GM19043 (cell line): ENCODE data around the gene LRRC18.
A peak's percentile ranks its signal among the peaks of the same experiment; 100 is the strongest.

Experiments
- ATAC-seq: cut with Tn5 transposase; IDR thresholded peaks from one replicate; pipeline ENCODE4 v1.9.1; 2021; ENCODE audit warnings: low read depth; ENCODE audit not compliant: unreplicated experiment

Gene LRRC18

DNA sequence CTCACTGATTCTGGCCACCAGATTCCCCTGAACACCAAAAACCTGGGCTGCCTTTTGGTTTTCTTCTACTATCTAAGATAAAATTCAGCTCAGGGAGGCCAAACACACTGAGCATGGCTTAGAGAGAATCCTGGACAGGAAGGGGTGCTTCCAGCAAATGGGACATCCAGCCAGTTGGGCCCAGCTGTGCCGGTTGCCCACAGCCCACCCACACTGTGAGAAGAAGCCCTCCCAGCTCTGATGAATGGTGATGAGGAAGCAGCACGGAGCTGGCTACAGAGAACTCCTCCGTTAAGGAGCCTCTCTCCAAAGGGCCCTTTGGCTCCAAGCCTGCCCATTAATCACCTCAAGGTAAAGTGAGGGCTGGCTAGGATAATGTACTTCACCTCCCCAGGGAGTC is 15.9 kb downstream of the LRRC18 start:
- no peak for ATAC-seq

DNA sequence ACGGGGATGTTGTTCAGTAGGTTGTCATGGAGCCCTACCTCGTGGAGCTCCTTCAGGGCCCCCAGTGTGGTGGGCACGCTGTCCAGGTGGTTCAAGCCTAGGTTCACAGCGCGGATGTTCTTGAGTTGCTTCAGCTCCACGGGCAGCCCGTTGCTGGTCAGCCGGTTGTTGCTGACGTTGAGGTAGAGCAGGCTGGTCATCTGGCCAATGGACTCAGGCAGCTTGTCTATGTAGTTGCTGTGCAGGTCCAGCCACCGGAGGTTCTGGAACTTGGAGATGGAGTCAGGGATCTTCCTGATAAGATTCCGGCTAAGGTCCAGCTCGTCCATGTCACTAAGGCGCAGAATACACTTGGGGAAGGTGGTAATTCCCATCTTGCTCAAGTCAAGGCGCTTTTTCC is 26.0 kb downstream of the LRRC18 start:
- ATAC-seq, result no peak

DNA sequence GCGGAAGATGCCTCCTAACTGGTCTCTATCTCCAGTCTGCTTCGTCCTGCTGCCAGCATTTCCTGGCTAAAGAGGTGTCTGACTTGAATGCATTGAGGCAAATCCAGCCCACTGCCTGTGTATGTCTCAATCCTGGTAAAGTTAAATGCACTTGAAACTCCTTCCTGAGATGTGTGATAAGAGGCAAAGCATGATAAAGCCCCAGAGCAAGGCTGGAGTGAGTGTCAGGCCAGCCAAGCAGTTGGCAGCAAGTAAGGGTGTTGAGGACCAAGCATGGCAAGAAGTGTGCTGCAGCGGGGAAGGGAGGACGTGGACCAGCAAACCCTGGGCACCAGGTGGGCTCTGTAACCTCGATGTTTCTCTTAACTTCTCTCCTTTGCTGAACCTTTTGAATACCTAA is 29.1 kb downstream of the LRRC18 start:
- ATAC-seq, result no peak

DNA sequence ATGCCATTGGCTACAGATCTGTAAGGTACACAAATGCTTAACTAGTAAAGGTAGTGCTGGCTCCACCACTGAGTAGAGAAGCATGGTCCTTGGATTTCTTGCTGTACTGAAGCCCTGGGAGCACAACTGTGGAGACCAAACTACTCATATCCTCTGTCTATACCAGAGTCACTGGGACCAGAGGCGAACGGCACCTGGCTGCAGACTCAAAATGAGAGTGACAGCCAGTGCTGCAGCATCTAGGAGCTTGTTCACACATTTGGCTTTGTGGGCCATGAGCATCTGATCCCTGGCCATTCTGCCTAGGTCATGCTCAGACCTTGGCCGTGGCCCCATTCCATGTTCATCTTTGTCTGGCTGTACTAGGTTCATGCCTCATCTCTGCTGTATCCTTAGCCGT is 31.9 kb downstream of the LRRC18 start:
- ATAC-seq, result peak; percentile 88

DNA sequence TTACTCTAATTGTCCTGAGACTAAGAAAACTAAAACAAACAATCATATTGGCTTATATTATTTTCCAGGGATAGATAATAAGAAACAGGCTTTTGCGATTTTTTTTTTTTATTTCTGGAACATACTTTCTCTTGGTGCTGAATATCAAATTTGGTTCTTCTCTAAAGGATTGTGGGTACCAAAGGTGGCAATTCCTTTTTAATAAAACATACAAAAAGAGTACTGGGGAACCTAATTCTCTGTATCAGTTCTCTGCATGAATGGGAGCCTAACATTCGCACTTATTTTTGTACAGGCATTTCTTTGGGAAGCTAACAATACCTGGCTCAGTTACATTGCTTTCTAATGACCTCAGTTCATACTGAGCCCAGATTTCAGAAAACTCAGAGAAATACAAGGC is 32.8 kb downstream of the LRRC18 start:
- ATAC-seq, result no peak

DNA sequence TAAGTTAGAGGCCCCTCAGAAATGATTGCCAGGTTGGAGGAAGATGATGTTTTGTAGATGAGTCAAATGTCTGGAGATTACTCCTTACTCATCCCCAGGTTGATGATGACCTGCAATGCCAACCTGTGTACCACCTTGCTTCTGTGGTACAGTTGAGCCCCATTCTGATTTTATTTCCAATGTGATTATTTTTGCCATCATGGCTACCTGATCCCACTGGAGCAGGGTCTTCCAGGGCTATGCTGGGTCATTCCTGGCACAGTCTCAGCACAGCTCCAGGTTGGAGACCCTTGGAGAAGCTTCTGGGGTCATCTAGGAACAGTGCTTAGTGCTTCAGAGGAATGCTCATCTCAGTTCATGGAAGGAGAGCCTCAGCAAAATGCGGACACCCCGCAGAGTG is 34.3 kb downstream of the LRRC18 start:
- no peak for ATAC-seq

DNA sequence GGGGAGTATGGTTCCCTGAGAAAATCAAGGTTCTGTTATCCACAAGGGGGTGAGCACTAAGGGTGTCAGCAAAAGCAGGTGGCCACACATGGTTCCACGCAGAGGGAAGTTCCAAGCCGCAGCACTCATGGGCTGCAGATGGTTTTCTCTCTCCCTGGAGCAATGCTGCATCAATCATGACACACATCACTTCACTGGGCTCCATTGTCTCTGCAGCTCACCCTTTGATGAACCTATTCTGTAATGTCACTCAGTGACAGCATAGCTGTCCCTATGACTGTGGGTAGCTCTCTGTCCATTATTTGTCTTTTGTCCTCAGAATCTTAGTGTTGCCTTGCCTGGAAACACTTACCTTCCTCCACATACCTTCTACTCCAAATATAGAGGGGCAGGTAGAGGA is 34.8 kb downstream of the LRRC18 start:
- ATAC-seq, result no peak

DNA sequence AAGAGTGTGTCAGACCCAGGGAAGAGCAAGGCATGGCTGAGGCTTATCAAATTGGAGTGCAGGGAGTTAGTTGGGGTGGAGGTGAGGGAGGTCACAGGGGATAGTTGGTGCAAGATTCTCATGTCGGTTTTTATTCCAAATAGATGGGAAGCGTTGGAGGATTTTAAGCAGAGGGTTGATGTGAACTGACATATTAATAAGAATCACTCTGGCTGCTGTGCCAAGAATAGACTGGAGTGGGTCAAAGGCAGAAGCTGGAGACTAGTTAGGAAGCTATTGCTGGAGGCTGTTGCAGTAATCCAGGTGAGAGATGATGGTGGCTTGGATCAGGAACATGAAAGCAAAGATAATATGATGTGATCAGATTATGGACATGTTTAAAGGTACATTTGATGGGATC is 36.5 kb downstream of the LRRC18 start:
- ATAC-seq, result no peak

DNA sequence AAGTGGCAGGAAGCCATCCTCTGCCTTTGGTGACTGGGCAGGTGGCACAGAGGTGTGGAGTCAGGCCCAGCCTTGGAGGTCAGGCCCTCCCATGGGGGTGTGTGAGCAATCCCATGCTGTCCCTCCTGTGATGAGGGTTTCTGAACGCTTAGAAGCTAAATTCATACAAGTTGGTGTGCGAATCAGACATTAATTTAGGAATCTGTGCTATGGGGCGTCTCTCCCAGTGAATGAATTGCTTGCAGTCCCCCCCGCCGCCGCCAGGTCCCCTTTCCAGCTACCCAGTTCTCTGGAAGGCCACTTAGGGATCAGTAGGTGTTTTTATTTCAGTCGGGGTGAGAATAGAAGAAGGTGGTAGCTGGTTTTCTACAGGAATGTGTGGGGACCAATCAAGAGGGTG is 37.5 kb downstream of the LRRC18 start:
- ATAC-seq, result no peak

DNA sequence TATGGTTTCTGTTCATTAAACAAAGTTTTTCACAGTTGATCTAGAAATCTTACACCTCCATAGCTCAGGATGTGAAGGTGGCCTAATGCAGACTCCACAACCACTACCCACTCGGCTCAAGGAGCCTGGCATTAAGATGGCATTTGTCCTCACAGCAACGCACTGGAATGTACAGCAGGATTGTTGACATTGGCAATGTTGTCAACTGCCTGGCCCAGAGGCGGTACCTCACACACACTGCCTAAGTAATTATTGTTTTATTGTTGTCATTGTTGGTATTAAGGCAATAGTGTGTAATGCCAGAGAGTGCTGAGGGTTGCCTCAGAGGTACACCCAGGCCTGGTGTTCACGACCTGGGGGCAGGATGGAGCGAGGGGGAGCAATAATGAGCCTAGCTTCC is 38.3 kb downstream of the LRRC18 start:
- no peak for ATAC-seq

DNA sequence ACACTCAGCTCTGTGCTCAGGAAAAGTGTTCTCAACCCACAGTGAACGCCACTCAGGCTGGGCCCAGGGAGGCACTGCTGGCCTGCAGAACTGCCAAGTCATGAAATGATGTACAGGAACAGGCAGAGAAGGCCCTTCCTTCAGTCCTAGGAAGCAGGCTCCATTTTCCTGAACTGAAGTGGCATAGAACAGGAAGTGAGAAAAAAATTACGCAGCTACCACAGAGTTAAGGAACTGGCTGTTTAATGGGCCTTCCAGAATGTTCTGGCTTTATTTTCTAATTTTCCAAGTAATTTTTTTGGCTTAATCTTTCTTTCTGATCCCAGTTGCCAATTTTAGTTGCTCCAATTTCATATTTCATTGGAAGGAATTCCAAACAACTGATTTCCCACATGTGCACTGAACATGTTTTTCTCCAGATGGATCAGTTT is 39.3 kb downstream of the LRRC18 start:
- no peak for ATAC-seq

DNA sequence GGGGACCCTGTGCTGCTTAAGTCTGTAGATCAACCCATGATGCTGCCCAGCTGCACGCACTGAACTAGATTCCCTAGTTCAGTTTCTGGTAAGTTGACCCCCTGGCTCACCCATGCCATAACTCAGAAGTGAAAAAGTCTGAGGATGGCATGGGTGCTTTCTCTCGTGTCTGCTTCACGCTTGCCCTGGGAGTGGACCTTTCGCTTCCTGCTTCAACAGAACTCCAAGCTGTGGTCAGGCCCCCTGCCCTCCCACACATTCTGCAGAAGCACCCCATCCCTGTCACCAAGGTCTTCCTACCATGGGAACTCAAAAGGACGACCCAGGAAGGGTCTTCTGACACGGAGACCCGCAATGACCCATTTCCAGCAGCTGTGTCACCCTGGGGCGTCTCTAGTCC is 39.9 kb downstream of the LRRC18 start:
- no peak for ATAC-seq

DNA sequence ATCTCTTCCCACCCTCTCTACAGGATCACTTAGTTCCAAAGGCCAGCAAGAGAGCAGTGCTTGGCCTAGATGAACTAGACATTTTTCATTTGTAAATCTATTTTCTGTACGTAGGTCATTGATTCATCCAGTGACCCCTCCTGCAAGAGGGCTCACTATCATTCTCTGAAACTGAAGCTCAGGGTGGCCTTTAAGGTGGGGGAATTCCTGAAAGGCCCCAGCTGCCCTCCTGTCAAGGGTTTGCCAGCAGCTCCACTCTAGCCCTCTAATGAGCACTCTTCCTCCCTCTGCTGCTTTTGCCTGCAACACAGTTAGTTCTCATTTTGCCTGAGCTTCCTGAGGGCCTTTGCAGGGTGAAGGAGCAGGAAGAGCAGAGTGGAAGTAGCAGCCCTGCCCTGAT is 41.2 kb downstream of the LRRC18 start:
- no peak for ATAC-seq

DNA sequence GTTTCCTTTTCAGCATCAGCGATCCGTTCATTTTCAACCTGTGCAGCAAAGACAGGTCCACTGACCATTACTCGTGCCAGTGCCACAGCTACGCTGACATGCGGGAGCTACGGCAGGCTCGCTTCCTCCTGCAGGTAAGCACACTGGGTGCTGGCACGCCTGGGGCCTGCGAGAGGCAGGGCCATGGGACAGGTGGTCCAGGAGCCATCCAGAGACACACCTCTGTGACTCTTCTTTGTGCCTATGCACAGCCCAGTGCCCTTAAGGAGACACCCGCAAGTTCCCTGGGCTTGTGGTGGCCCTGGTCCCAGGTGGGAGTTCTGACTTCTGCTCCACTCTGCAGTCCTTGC is 42.2 kb downstream of the LRRC18 start:
- no peak for ATAC-seq

DNA sequence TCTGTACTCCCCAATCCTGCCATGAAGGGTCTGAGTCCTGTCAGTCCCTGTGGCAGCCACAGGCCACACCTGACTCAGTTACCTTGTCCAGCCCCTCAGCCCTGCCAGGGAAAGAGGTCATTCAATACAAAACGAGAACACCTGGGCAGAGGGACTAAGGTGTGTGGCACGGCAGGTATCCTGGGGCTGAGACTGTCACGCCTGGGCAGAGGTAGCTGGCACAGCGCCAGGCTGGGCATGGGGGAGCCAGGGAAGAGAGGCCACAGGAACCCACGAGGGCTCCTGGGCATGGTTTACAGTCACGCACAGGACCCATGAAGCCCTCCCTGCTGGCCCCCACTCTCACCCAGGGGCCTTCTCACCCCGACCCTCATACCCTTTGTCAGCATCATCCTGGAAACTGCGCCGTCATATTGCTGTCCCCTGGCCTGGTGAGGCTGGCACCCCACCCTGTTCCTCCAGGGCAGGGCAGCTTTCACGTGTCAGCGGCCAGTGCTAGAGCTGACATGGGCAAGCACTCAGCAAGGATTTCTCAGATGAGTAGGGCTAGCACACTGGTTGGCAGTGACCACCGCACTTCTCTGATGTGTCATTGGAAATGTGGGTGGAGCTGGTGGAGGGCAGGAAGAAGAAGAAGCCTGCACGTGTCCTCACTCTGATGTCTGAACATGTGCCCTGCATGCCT is 42.7 kb downstream of the LRRC18 start:
- ATAC-seq, result no peak

DNA sequence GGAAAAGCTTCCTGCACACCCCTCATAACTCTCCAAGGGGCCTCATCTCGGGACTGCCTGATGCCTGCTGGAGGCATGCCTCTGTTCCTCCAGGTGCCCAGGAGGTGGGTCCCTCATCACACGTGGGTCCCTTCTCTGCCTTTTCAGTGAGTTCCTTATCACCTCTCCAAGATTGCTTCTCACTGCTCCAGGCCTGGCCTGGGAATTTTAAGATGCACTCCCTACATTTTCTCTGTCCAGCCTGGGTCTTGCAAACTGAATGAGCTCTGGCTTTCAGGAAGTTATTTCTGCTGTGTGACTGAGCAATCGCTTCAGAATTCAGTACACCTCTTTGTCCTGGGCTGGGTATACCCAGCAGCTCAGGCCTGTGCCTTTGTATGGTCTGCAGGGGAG is 43.8 kb downstream of the LRRC18 start:
- ATAC-seq, result no peak

DNA sequence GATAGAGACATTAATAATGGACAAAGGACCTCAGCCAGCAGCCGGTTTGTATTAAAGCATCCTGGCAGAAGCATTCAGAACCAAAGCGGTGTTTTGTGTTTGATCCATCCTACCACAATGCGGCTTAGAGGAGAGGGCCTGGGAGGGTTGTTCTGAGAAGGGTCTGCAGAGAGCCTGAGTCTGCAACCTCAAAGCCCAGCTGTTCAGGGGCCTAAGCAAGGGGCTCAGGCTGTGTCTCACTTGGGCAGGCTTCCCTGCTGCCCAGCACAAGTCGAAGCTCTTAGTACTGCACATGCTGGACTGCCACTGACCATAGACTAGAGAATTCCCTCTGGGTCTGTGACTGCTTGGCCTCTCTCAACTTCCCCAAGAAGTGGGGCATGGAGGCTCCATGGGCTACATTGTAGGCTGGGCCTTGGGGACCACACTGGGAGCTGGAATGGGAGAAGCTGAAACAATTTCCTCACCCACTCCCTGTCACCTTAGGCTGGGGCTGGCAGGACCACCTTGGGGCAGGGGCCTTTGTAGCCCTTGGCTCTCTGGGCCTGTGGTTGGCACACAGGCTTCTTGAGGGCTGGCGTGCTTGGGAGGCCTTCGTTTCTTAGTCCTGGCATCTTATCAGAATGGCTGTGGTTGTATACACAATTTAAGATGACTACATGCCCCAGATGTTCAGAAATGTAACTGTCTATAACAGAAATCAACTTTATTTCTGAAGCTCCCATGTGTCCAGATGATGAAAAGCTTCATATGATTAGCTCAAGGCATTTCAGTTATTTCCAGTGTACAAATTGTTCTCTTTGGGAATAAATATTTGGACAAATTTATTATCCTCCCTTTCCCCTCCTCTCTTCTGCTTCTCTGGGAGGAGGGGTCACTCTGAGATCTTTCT is 44.5 kb downstream of the LRRC18 start:
- ATAC-seq, result no peak

DNA sequence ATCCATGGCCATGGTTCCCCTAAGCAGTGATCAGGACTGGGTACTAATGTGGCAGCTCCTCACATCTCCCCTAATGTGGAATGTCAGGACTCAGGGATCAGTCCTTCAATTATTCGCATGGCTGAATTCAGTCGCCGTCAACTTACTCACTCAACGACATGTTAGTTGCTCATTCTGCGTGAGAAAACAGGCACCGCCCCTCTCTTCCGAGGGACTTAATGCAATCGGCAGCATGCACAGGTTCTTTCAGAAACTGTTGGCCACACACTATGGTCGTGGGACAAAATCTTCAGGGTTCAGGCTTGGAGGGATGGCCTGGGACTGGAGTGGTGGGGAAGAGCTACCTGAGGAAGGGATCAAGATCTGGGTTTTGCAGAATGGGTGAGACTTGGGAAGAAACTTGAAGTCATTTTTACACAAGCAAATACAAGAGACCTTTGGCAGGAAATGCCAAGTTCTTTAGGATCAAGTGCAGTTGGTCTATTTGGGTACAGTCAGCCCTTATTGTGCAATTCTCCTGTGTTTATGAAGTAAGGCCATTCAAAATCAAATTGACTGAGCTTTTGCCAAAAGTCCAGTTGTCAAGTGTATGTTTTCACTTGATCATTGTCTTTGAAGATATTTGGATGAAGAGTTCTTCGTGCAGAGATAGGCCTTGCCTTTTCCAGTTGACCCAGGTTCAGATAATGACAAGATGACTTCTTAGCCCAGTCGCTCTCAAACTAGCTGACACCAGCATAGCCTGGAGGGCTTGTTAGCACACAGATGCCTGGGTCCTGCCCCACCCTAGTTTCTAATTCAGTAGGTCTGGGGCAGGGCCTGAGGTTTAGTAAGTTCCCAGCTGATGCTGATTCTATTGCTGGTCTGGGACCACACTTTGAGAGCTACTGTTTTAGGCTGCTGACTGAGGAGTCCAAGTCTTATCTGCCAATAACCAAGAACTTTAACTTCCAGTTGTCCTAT is 48.5 kb downstream of the LRRC18 start:
- no peak for ATAC-seq

DNA sequence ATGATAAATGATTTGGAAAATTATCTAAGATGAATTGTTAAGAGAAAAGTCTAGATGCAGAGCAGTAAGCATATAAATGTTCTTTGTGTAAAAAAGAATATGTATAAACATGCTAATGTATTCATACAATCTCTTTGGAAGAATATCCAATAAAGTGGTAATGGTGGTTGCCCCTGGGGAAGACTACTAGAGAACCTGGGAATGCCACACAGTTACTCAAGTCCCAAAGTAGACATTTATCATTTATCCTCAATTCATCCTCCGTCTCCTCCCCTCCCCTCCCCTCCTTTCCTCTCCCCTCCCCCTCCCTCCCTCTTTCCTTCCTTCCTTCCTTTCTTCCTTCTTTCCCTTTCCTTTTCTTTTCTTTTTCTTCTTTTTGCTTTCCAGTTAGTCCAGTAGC is 51.7 kb downstream of the LRRC18 start:
- no peak for ATAC-seq

DNA sequence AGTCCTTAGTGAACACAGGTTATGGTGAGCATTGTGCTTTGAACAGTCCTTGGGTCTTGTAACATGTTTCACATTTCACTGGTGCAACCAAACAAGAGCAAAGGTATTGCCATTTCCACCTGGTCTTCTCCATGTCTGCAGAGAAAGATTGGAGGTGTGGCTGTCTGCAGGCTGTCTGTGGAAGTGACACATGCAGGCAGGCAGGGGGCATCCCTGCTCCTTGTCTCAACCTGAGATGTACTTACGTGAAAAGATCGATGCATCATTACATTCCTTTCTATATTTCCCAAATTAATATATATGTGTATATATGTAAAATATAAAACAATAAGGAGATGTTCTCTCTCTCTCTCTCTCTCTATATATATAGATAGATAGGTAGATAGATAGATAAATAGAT is 54.3 kb downstream of the LRRC18 start:
- ATAC-seq, result no peak
